NCI-H2107 treated with DMSO at 0.1 percent for 48 hours (cell line): ENCODE results near the gene CDKN1C.

ENCODE experiments used
- DNase-seq: peaks from one replicate; lab custom pipeline; 2025; ENCODE audit not compliant: unreplicated experiment; lab: John Stamatoyannopoulos, UW

CDKN1C gene

DNA sequence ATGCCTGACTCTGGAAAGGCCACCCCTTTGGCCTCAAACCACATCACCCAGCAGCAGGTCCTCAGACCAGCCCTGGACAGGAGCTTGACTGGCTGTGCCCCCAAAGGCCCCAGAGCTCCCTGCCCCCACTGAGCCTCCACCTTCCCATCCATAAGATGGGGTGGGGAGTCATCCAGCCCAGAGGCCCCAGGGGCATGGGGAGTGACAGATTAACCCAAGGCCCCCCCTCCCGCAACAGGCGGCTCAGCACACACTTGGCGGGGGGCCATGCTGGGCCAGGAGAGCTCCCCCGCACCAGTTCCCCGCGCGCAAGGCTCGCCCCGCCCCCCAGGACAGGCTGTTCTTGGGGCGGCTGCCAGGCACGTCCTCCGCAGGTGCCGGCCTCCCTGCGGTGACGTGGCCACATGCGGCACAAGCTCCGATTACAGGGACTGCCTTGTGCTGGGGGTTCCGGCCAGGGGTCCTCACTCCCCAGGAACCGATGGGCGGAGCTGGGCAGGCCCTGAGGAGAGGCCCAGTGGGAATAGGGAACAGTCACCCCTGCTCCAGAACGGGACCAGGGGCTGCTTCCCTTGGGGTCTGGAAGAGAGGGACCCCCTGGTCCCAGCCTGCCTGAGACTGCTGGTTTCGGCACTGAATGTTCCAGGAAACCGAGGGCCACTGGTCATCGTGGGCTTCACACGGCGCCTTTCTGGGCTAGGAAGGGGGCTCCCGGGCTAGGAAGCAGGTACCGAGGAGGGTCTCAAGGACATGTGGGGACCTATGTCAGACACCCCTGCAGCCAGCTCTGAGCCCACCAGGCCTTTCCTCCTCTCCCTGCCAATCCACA is 5.1 kb upstream of the CDKN1C start:
- DNase-seq, result peak; percentile 6

DNA sequence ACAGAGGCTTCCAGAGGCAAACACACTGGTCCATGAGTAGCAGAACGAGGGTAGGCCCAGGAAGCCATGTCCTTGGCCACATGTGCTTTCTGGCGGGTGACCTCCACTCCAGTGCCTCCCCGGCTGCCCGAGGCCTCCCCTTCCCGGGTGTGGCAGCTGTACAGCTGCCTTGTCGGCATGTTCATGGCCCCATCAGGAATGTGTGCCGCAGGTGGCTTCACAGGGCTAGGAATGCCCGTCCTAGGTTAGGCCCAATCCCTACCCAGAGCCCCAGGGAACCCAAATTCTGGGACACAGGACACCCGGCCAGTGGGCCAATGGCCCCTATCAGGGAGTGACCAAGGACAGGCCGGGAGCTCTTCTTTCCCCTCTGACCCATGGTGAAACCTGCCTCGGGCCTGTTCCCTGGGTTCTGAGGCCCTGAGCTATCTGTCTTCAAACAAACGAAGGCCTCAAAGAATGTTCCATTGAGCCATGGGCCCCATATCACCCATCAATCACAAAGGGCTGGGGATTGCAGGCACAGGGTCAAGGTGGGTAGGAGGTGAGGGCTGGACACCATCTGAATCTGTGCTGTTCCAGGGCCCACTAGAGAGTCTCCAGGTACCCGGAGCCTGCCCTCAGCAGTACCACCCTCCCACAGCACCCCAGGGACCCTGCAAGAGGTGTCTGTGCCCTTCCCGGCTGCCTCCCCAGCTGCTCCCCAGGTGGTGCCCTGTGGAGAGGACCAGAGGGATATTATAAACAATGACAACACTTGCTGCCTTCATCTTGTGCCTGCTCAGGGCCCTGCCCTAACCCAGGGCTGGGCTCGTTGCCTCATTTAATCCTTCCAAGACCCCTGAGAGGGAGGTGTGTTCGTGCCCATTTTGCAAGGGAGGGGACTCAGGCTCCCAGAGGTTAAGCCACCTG is 4.0 kb upstream of the CDKN1C start:
- DNase-seq, result no peak

DNA sequence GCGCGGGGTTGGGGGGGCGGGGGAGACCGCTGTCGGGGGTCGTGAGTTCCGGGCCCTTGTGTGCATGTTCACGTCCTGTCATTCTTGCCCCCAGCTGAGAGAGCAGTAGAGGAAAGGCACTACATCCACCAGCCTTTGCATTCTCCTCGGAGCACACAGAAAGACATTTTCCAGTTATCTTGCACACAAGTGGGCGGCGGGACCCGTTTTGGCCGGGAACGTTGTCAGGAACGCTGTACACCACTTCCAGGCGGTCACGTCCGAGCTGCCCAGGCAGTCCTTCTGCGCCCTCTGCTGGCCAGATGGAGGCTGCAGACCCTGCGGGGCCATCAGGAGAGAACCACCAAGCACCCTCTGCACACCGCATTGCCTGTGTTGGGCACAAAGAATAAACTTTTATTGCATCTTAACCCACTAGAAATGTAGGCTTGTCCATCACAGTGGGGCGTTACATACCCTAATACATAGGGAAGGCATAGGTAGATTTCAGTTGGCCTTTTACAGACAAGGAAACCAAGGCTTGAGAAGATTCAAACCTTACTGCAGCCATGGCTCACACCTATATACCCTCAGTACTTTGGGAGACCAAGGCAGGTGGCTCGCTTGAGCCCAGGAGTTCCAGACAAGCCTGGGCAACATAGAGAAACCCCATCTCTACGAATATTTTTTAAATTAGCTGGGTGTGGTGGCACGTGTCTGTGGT is 2.8 kb upstream of the CDKN1C start:
- DNase-seq, result peak; percentile 42

DNA sequence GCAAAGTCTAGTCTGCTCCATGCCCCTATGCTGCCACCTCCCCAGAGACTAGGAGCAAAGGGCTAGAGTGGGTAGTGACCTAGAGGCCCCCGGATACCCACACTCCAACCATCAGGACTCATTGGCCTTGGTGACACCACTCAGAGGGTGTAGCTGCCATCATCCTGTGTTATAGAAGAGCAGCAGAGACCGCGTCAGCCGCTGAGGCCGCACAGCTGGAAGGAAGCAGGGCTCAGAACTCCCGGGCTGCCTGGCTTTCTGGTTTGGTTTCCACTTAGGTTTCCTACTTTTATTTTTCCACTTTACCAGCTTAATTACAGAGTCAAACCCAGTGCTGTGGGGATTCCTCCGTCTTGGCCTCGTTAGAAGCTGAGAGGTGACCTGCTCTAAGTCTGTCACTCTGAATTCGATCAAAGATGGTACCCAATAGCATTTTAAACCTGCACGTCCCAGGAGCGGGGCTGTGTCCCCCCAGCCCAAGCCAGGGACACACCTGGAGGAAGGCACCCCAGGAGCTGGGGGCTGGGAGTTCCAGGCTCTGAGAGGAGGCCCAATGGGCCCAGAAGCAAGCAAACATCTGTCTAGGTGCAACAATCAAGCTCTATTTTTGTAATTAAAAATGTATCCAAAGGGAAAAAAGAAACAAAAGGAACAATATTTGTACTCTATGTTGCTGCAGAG is 2.1 kb upstream of the CDKN1C start:
- DNase-seq, result no peak

DNA sequence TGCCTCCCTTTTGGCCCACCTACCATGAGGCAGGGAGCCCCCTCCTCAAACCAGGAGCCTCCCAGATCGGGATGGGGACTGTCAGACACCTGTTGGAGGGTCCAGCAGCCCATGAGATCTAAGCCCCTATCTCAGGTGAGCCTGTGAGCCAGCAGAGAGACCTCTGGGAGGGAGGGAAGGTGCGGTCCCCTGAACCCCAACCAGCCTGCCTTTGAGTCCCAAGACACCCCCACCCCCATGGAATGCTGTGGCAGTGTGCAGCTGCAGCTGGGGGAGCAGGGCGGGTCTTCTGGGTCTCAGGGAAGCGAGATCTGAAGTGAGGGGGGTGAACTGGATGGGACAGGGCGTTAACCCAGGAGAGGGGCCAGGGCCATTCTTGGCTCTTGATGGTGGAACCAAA is 1.4 kb upstream of the CDKN1C start:
- no peak for DNase-seq

DNA sequence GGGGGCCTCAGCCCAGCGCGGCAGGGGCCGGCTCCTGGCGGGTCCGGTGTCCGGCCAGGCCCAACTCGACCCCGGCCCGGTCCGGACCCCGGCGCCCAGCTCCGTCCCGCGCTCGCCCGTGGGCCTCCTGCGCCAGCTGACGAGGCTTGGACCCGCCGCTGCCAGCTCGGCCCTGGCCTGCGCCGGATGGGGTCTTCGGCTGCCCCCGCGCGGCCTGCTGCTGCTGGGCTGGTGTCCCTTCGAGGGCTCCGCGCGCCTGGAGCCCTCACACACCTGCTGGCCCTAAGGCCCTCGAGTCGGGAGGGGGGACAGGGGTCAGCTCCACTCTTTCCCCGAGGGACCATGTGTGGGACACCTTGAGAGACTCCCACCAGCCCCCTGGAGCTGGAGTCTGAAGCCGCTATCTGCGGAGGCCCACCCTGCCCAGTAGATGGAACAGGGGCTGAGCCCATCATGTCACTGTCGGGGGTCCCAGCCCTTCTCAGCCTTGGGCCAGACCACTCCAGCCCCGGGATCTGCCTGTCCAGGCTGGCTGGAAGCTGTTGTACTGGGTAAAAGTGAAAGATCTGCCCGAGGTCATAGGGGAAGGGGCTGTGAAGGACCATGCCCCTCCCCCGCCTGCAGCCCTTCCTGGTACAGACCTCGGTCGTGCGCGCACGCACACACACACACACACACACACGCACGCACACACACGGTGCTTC is 768 bp upstream of the CDKN1C start:
- no peak for DNase-seq

DNA sequence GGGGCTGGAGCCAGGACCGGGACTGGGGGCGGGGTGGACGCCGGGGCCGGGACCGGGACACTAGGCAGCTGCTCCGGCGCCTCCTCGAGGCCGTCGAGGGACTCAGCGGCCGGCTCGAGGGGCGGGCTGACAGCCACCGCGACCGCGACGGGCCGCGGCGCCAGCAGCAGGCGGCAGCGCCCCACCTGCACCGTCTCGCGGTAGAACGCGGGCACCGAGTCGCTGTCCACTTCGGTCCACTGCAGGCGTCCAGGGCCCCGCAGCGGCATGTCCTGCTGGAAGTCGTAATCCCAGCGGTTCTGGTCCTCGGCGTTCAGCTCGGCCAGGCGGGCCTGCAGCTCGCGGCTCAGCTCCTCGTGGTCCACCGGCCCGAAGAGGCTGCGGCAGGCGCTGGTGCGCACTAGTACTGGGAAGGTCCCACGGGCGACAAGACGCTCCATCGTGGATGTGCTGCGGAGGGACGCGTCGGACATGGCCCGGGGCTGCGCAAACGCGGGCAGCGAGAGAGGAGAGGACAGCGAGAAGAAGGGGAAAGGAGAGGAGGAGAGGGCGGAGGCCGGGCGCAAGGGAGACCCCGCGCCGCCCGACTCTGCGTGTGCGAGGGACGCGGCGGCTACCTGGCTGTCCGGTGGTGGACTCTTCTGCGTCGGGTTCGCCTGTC is 428 bp downstream of the CDKN1C start:
- no peak for DNase-seq

DNA sequence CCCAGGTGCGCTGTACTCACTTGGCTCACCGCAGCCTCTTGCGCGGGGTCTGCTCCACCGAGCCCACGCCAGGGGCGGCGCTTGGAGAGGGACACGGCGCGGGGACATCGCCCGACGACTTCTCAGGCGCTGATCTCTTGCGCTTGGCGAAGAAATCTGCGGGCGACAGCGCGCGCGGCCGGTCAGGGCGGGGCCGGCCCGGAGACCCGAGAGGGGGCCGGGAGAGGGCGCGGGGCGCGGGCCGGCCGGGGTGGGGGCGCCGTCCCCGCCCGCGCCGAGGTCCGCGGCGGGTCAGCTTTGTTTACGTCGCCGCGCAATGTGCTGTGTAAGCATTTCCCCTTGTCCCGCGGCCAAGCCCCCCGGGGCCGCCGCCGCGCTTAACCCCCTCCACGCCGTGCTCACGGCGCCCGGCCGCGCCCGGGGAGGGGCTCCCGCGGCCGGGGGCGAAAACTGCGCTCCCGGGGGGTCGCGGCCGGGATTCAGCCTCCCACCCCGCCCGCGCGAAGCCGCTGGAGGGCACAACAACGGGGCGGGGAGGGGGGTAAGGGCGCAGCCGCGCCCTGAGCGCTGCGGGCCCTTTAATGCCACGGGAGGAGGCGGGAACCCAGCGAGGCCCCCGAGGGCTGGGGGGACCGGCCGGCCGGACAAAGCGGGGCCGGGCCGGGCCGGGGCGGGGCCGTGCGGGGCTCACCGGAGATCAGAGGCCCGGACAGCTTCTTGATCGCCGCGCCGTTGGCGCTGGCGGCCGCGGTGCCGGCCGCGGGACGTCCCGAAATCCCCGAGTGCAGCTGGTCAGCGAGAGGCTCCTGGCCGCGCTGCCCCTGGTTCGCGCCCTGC is 1.4 kb downstream of the CDKN1C start:
- DNase-seq, result no peak

DNA sequence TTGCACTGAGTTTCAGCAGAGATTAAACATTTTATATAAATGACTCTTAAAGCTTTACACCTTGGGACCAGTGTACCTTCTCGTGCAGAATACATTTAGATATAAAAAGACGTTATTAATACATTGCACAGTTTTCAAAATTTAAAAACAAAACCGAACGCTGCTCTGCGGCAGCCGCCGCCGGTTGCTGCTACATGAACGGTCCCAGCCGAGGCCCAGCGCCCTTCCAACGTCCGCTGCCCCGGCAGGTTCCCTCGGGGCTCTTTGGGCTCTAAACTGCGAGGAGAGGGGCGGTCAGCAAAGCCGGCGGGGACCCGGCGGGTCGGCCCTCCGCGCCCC is 2.0 kb downstream of the CDKN1C start:
- no peak for DNase-seq

DNA sequence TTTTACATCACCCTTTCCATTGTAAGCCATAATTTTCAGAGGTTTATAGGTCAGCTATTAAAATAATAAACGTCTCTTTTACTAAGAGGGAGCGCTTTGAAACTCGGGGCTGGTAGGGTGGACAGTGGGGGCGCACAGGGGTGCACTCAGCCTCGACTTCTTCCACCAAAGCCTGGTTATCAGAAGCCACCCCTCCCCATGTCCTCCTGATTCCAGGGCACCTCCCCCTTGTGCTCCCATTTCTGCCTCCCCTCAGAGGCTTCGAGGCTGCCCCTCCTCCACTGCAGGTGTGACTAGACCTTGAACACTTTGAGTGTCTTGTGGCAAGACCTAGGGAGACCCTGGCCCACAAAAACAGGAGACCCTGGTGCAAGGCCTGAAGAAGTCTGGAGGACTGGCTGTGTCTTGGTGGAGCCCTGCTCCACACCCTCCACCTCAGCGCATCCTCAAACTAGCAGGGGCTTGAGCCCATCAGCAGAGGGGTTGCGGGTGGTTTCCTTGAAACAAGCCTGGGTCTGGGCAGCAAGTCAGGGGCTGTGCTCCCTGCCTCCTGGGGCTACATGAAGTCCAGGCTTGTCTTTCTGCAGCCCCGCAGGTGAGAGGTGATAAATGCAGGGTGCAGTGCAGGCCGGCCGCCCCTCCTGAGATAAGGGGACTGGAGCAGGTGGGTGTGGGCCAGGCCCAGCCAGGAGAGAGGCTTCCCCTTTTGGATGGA is 3.0 kb downstream of the CDKN1C start:
- no peak for DNase-seq

DNA sequence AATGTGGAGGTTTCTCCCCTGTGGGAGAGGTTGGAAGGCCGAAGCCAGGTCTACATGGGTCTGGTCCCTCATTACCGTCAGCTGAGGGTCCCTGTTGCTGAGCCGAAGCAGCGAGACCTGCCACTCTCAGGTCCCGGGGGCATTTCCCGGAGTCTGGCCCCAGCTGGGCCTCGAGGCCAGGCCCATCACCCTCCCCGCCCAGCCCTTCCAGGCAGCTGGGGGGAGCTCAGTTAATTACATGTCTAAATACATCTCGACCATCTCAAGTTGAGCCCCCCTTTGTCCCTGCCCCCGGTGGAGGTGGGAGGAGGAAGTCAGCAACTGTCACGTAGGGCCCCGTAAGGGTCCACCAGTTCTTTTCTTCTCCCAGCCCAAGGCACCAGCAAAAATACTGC is 3.6 kb downstream of the CDKN1C start:
- DNase-seq, result no peak

DNA sequence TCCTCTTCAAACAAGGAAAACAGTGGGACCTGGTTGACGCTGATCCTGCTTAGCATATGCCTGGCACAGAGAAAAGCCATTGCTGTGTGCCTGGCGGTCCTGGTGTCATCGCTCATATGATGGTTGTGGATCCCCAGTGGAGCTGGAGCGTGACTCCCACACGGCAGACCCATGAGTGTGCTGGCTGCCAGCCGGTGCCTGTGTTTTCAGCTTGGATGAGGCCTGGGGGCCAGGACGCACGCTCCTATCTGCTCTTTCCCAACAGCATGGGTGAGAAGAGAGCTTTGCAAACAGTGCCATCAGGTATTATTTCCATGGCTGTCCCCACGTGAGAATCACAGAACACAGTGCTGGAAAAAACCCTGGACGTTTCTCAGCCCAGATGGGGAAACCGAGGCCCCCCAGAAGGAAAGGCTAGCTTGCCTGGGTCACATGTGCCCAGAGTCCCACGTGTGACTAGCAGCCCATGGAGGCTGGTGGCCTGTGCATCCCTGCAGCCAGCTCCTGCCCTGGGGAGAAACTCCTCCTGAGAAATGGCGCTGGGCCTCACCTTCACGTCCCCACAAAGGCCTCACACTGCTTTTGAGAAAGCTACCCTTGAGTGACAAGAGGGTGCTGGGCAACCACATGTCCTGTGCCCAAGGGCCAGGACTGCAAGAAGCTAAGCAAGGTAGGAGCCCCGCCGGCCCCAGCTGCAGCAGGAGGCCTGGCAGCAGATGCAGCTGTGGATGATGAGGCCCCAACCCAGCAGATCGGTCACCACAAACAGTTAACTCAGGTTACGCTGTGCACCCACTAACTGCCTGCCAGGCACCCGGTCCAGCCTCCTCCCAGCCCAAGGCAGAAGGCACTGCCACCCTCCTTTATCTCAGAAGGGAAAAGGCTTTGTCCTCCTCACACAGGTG is 4.2 kb downstream of the CDKN1C start:
- no peak for DNase-seq

DNA sequence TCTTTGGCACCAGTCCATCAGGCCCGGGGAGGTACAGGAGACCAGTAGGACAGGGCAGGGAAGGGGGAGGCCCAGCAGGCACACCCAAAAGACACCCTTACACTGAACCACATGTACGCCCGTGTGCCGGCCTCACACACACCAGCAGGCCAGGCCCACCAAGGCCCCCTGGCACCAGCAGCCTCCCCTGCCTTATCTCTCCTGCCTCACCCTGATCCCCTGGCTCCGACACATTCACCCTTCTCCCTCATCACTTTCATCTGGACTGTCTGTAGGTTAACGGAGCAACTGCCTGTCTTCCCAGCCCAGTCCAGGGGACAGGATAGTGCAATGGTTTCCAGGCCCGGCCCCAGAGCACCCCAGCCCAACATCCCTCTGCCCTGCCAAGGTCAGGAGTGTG is 4.9 kb downstream of the CDKN1C start:
- no peak for DNase-seq

DNA sequence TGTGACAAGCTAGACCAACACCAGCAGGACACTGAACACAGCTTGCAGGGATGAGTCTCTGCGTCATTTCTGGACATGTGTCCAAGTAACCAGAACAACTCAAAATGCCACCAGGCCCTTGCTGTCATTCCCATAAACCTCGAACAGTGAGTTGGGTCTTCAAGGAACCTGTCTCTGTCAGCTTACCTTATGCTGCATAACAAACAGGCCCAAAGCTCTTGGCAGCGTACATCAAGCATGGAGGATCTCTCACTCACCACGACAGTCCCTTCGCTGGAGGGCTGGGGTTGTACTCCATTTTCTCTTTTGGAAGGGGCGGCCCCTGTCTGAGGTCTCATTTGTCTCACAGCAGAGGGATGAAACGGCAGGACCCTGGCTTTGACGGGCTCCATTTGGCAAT is 6.8 kb downstream of the CDKN1C start:
- DNase-seq, result no peak

DNA sequence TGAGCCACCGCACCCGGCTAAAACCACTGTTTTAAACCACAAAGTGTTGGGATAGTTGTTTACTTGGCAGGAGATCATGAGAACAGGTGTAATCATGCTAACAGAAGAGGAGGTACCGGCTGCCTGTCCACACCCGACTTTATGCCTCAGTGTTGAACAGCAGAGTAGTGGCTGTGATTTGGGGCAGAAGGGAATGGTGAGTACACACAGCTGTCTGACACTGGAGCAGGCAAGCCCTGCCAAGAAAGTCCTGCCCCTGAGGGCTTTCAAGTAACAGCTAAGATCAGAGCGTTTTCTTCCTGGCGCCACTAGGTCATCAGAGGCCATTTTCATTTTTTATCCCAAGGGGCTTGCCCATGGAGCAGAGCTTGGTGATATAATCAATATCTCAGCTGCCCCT is 8.1 kb downstream of the CDKN1C start:
- DNase-seq, result no peak

DNA sequence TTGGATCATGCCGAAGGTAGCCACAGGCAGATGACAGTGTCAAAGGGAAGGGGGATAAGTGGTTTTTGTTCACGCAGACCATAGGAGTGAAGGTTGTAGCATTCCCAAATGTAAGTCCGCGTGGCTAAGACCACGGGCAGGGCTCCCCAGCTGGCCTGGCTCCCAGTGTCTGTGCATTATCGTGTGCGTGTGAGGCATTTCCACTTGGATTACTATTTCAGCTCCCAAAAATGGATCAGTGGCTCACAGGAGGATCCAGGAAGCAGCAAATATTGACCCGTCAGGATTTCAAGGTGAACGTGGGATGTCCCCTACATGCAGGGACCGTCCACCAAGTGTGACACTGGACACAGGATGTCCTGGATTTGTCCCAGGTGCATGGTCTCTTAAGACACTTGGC is 10.6 kb downstream of the CDKN1C start:
- no peak for DNase-seq

DNA sequence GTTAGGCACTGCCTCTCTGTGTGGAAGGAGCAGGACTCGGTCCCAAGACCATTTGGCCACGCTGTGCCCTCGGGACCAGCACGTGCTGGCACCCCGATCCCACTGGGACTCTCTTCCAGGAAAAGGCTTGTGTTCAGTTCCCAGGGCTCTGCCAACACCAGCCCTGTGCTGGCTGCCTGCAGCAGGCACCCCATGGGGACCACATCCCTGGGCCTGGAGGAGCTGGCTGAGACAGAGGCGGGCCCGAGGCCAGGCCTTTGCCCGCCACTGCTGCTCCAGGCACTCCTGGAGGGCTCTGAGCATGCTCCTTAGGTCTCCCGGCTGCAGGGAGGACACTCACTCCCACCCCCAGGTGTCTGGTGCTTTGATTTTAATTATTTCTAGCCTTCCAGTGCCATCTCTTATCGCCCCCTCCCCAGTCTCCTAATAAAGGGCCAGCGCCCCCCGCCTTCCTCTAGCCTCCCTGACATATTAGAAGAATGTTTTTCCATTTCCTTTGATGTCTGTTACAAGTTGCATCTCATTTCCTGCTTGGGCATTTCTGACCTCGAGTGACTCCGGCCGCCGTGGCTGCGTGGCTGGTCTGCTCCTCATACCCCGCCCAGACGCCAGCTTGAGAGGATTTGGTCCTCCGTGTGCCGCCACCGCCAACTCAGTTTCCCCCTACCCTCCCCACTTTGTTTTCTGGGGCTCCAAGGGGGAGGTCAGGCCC is 14.4 kb downstream of the CDKN1C start:
- no peak for DNase-seq
